GM10847 (cell line): ENCODE results near the gene DIAPH1.

Experiments used
- POLR2A ChIP-seq: IDR thresholded peaks from 2 replicates; pipeline ENCODE4 v1.6.1; 2011; ENCODE audit not compliant: insufficient read length; ENCODE audit errors: extremely low read depth

DIAPH1 gene

DNA sequence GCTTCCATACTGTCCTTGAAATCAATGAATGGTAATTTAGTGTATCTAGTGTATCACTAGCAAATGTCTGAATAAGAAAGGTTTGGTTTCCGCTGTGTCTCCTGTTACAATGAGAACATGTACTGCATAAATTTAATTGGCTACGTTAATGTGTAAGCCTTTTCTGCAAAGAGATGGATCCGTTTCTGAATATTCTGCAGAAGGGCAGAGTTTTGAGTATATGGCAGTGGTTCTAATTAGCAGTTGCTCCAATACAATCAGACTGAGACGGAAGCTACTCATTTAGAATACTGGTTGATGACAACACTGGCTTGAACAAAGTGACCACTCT is 134.5 kb downstream of the DIAPH1 start:
- no peak for TF ChIP-seq POLR2A

DNA sequence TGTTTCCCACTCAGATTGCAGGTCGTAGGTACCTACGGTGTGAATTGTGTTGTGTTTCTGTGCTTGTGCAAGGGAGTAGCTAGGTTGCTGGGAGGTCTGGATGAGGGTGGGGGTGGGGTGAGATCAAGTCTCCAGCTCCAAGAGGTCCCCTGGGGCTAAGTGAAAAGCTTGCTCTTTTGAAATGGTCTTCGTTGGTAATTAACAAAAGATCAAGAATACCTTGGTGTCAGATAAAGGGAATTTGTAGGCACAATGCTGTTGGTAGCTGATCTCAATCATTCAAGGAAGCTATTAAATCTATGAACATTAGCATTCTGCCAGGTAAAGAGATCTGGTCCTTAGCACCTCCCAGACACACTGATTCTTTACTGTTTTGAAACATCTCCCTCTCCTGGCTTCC is 134.9 kb downstream of the DIAPH1 start:
- no peak for TF ChIP-seq POLR2A

DNA sequence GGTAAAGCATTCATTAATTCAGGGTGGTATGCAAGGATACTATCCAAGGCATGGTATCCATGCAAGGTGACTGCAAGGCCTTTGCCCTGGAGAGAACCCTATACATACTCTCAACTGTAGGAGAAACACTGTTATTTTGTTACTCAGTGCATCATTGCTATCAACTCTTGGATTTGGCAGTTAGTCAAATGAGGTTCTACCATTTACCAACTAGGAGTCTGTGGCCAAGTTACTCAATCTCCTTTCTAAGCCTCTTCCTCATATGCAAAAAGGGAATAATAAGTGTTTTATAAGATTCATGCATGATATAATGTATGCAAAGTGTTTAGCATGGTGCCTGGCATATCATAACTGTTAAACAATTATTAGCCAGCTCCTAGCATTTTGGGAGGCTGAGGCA is 139.0 kb downstream of the DIAPH1 start:
- TF ChIP-seq POLR2A = no peak

DNA sequence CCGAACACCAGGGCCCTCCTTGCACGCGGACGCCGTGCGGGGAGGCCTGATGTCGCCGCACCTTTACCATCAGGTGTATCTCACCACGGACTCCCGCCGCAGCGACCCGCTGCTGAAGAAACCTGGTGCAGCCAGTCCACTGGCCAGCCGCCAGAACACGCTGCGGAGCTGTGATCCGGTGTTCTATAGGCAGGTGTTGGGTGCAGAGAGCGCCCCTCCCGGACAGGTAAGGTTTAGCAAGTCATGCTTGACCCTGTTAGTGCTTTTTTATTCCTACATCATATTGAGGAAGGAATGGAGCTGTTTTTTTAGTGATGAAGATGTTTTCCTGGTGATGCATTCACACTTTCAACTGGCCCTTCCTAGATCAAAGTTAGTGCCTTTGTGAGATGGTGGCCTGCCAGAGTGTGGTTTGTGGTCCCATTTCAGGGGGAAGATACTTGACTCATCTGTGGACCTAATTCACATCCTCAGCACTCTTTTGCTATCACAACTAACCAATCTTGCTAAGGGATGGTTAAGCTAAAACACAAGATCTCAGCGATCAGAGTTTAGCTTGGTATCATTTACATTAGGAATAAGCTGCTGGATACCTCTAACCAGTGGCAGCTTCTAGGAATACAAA is 140.4 kb downstream of the DIAPH1 start:
- no peak for TF ChIP-seq POLR2A

DNA sequence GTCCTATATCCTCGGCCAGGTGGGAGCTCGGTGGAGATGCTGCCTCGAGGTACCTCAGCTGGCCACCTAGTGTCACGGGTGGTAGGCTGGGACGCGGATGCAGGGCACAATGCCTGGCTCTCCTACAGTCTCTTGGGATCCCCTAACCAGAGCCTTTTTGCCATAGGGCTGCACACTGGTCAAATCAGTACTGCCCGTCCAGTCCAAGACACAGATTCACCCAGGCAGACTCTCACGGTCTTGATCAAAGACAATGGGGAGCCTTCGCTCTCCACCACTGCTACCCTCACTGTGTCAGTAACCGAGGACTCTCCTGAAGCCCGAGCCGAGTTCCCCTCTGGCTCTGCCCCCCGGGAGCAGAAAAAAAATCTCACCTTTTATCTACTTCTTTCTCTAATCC is 141.0 kb downstream of the DIAPH1 start:
- no peak for TF ChIP-seq POLR2A

DNA sequence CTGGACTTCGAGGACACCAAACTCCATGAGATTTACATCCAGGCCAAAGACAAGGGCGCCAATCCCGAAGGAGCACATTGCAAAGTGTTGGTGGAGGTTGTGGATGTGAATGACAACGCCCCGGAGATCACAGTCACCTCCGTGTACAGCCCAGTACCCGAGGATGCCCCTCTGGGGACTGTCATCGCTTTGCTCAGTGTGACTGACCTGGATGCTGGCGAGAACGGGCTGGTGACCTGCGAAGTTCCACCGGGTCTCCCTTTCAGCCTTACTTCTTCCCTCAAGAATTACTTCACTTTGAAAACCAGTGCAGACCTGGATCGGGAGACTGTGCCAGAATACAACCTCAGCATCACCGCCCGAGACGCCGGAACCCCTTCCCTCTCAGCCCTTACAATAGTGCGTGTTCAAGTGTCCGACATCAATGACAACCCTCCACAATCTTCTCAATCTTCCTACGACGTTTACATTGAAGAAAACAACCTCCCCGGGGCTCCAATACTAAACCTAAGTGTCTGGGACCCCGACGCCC is 141.7 kb downstream of the DIAPH1 start:
- no peak for TF ChIP-seq POLR2A

DNA sequence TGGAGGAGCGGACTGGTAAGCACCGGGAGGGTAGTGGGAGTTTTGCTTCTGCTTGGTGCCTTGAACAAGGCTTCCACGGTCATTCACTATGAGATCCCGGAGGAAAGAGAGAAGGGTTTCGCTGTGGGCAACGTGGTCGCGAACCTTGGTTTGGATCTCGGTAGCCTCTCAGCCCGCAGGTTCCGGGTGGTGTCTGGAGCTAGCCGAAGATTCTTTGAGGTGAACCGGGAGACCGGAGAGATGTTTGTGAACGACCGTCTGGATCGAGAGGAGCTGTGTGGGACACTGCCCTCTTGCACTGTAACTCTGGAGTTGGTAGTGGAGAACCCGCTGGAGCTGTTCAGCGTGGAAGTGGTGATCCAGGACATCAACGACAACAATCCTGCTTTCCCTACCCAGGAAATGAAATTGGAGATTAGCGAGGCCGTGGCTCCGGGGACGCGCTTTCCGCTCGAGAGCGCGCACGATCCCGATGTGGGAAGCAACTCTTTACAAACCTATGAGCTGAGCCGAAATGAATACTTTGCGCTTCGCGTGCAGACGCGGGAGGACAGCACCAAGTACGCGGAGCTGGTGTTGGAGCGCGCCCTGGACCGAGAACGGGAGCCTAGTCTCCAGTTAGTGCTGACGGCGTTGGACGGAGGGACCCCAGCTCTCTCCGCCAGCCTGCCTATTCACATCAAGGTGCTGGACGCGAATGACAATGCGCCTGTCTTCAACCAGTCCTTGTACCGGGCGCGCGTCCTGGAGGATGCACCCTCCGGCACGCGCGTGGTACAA is 142.5 kb downstream of the DIAPH1 start:
- no peak for TF ChIP-seq POLR2A

DNA sequence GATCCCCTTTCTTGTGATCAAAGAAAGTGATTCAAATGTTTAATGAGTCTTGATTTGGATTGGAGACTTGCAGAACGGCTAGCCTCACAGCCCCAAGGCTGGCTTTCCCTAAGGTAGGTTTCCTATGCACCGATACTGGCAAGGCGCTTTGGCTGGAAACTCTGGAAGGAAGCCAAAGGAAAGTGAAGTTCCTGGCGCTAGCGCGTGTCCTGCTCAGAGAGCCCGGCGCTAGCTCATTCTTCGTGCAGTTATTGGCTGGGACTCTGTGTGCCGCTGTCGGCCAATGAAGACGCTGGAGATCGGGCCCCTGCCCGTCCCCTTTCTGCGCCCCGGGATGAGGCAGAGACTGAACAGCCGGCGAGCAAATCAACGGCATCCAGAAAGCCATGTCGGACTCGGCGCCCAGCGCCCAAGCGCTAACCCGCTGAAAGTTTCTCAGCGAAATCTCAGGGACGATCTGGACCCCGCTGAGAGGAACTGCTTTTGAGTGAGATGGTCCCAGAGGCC is 143.1 kb downstream of the DIAPH1 start, which contains the start of gene PCDHGC3:
Gene PCDHGC3 (plus strand): TSS at position 342 of the 507 bp plus-strand sequence. CDS start 151 bp downstream, at position 493.
- peak; percentile 24 for TF ChIP-seq POLR2A

DNA sequence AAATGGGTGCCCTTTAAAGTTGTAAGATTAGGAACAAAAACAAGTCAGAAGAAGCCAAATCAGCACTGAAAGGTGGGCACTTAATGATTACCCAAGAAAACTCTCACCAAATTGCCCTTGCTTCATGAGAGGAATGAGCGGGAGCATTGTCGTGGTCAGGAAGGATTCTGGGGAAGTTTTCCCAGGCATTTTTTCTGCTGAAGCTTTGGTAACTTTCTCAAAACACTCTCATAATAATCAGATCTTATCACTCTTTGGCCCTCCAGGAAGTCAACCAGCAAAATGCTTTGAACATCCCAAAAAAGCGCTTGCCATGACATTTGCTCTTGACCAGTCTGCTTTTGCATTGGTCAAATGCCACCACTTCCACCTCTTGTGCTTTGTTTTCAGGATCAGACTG is 153.4 kb downstream of the DIAPH1 start:
- no peak for TF ChIP-seq POLR2A
